ENCODE measurements around the gene POLG. TPM values are rescaled to one million over a fixed set of nuclear protein-coding genes. Genes with fewer than 3 reads are reported as not detected.
"Not testable (repeated sequence)": the region's sequence is repeated elsewhere in the genome, so short reads cannot be mapped to it uniquely, and the experiment has no call there.

POLG gene
- polyA plus RNA-seq, 1 donor from 2014 or later, result 47.9 TPM

DNA sequence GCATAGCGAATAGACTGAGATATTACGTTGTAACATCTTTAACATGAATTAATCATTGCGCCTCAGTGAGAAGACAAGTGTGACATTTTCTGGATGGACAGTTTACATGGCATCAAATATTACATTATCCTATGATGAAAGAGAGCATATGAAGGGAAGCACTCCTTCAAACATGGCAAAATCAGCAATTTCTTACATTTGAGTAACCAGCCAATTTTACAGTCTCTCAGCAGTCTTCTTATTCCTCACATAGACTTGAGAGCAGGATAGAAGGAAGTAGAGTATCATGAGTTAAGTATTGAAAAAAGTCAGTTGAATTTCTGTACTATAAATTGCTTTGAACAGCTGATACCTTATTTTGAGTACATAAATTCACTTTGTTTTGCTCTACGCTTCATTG lies 52.0 kb downstream of the POLG start:
- H3K9ac ChIP-seq (ENCODE audit: low read length), result no peak overlapping the region
- TF ChIP-seq SMC3 (conservative IDR thresholded peaks at IDR 0.05; ENCODE audit: poor library complexity) (no peak), EP300 (conservative IDR thresholded peaks at IDR 0.05; ENCODE audit: poor library complexity, severe bottlenecking) (no peak), POLR2AphosphoS5 (IDR thresholded peaks at IDR 0.05) (no peak), EZH2 (IDR thresholded peaks at IDR 0.05; ENCODE audit: borderline replicate concordance, insufficient read depth, low read length, poor library complexity, severe bottlenecking) (no peak), TAF1 (IDR thresholded peaks at IDR 0.05; ENCODE audit: low read depth) (no peak), MXI1 (conservative IDR thresholded peaks at IDR 0.05; ENCODE audit: poor library complexity, severe bottlenecking) (no peak), RAD21 (conservative IDR thresholded peaks at IDR 0.05) (no peak)
- TF ChIP-seq, protein P1, sequence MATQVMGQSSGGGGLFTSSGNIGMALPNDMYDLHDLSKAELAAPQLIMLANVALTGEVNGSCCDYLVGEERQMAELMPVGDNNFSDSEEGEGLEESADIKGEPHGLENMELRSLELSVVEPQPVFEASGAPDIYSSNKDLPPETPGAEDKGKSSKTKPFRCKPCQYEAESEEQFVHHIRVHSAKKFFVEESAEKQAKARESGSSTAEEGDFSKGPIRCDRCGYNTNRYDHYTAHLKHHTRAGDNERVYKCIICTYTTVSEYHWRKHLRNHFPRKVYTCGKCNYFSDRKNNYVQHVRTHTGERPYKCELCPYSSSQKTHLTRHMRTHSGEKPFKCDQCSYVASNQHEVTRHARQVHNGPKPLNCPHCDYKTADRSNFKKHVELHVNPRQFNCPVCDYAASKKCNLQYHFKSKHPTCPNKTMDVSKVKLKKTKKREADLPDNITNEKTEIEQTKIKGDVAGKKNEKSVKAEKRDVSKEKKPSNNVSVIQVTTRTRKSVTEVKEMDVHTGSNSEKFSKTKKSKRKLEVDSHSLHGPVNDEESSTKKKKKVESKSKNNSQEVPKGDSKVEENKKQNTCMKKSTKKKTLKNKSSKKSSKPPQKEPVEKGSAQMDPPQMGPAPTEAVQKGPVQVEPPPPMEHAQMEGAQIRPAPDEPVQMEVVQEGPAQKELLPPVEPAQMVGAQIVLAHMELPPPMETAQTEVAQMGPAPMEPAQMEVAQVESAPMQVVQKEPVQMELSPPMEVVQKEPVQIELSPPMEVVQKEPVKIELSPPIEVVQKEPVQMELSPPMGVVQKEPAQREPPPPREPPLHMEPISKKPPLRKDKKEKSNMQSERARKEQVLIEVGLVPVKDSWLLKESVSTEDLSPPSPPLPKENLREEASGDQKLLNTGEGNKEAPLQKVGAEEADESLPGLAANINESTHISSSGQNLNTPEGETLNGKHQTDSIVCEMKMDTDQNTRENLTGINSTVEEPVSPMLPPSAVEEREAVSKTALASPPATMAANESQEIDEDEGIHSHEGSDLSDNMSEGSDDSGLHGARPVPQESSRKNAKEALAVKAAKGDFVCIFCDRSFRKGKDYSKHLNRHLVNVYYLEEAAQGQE (IDR thresholded peaks at IDR 0.05; ENCODE audit: borderline replicate concordance), result no peak
- TF ChIP-seq, protein P2, sequence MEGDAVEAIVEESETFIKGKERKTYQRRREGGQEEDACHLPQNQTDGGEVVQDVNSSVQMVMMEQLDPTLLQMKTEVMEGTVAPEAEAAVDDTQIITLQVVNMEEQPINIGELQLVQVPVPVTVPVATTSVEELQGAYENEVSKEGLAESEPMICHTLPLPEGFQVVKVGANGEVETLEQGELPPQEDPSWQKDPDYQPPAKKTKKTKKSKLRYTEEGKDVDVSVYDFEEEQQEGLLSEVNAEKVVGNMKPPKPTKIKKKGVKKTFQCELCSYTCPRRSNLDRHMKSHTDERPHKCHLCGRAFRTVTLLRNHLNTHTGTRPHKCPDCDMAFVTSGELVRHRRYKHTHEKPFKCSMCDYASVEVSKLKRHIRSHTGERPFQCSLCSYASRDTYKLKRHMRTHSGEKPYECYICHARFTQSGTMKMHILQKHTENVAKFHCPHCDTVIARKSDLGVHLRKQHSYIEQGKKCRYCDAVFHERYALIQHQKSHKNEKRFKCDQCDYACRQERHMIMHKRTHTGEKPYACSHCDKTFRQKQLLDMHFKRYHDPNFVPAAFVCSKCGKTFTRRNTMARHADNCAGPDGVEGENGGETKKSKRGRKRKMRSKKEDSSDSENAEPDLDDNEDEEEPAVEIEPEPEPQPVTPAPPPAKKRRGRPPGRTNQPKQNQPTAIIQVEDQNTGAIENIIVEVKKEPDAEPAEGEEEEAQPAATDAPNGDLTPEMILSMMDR (IDR thresholded peaks at IDR 0.05; ENCODE audit: poor library complexity, severe bottlenecking), result no peak
- no peaks in the 10 kb centered on the region for H3K9me2 ChIP-seq (ENCODE audit: insufficient read depth, low read length)
- H3K27me3 ChIP-seq (ENCODE audit: insufficient read depth, low read depth, low read length), result no peaks in the 10 kb centered on the region
- H3K4me3 ChIP-seq (ENCODE audit: low read length), result no peak overlapping the region
- no peak overlapping the region for H3K4me2 ChIP-seq (ENCODE audit: low read length)
- H3K9me3 ChIP-seq (ENCODE audit: low read length), result no peaks in the 10 kb centered on the region
- H2AFZ ChIP-seq (ENCODE audit: low read depth, low read length), result no peak overlapping the region
- H3K27ac ChIP-seq (ENCODE audit: low read length), result no peak overlapping the region
- H3K36me3 ChIP-seq (ENCODE audit: insufficient read depth, low read length), result no peaks in the 10 kb centered on the region
- no peaks in the 10 kb centered on the region for H3K79me2 ChIP-seq (replicated peaks; ENCODE audit: insufficient read depth, low read length)
- no peaks in the 10 kb centered on the region for H3F3A ChIP-seq (ENCODE audit: insufficient read depth, low read length, poor library complexity, severe bottlenecking)
- no peaks in the 10 kb centered on the region for H4K20me1 ChIP-seq (ENCODE audit: insufficient read depth)

DNA sequence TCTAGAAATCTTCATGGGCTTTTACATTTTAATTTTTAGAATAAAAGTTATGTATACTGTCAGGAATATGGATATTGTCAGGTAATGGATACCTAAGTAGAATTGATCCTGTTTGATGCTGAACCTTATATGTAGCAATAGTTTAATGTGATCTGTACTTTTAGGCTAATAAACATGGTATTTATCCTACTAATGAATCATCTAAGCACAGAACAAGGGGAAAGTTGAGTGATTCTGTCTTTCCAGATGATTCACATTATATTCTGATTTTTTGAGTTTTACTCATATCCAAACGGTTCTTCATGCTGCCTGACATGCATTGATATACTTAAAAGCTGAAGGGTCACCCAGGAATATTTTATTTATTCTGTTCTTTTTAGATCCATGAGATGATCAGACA lies 56.3 kb downstream of the POLG start:
- TF ChIP-seq EZH2 (IDR thresholded peaks at IDR 0.05; ENCODE audit: borderline replicate concordance, insufficient read depth, low read length, poor library complexity, severe bottlenecking), result no peak
- H3K36me3 ChIP-seq (ENCODE audit: insufficient read depth, low read length), result no peaks in the 10 kb centered on the region
- no peaks in the 10 kb centered on the region for H4K20me1 ChIP-seq (ENCODE audit: insufficient read depth)
- H3K27ac ChIP-seq (ENCODE audit: low read length), result no peak overlapping the region
- H3K27me3 ChIP-seq (ENCODE audit: insufficient read depth, low read depth, low read length), result no peaks in the 10 kb centered on the region
- no peaks in the 10 kb centered on the region for H3K9me2 ChIP-seq (ENCODE audit: insufficient read depth, low read length)
- no peaks in the 10 kb centered on the region for H3K9me3 ChIP-seq (ENCODE audit: low read length)
- no peak overlapping the region for H3K9ac ChIP-seq (ENCODE audit: low read length)
- H3K4me2 ChIP-seq (ENCODE audit: low read length), result no peak overlapping the region
- H3F3A ChIP-seq (ENCODE audit: insufficient read depth, low read length, poor library complexity, severe bottlenecking), result no peaks in the 10 kb centered on the region
- H2AFZ ChIP-seq (ENCODE audit: low read depth, low read length), result no peak overlapping the region
- H3K4me3 ChIP-seq (ENCODE audit: low read length), result no peak overlapping the region
- H3K79me2 ChIP-seq (replicated peaks; ENCODE audit: insufficient read depth, low read length), result no peaks in the 10 kb centered on the region

DNA sequence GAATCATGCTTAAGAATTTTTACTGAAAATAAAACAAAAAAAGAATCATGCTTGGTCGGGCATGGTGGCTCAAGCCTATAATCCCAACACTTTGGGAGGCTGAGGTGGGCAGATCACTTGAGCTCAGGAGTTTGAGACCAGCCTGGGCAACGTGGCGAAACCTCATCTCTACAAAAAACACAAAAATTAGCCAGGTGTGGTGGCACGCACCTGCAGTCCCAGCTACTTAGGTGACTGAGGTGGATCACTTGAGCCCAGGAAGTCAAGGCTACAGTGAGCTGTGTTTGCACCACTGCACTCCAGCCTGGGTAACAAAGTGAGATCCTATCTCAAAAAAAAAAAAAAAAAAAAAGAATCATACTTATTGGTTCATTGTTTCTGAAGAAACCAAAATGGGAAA lies 57.3 kb downstream of the POLG start:
- H3K27ac ChIP-seq (ENCODE audit: low read length); H4K20me1 ChIP-seq (ENCODE audit: insufficient read depth); H3K9me2 ChIP-seq (ENCODE audit: insufficient read depth, low read length); H3K4me3 ChIP-seq (ENCODE audit: low read length); H3K9ac ChIP-seq (ENCODE audit: low read length); H3F3A ChIP-seq (ENCODE audit: insufficient read depth, low read length, poor library complexity, severe bottlenecking); H2AFZ ChIP-seq (ENCODE audit: low read depth, low read length); H3K9me3 ChIP-seq (ENCODE audit: low read length); H3K79me2 ChIP-seq (replicated peaks; ENCODE audit: insufficient read depth, low read length); H3K4me2 ChIP-seq (ENCODE audit: low read length); H3K27me3 ChIP-seq (ENCODE audit: insufficient read depth, low read depth, low read length); H3K36me3 ChIP-seq (ENCODE audit: insufficient read depth, low read length): not testable (repeated sequence)

Small RNAs within 50 kb of the gene (small RNA-seq; reads per million reads assigned to genes)
- gene MIR6766, result 0 to 0.43 (median 0) reads per million in 3 experiments

Other genes starting within 250 kb of the POLG start
- gene ABHD2, start 246.4 kb downstream of the POLG start, polyA plus RNA-seq, result 19.0 and 20.8 TPM in 2 replicates
- gene RLBP1, start 113.2 kb downstream of the POLG start, polyA plus RNA-seq, result 0.16 TPM in 1 of 2 replicates, not detected in the other
- 5.4 and 9.8 TPM in 2 replicates for gene FANCI, start 90.8 kb downstream of the POLG start, polyA plus RNA-seq
- gene RHCG, start 161.8 kb upstream of the POLG start, polyA plus RNA-seq, result 0.32 TPM in 1 of 2 replicates, not detected in the other
- 0.06 and 0.36 TPM in 2 replicates for gene TICRR, start 240.6 kb upstream of the POLG start, polyA plus RNA-seq

All from neural cell (in vitro differentiated cells).